ENCODE data around the gene TGFBR3L. TPM values are rescaled to one million over a fixed set of nuclear protein-coding genes. Genes with fewer than 3 reads are reported as not detected.
"Not testable (repeated sequence)": the region's sequence is repeated elsewhere in the genome, so short reads cannot be mapped to it uniquely, and the experiment has no call there.

Gene TGFBR3L
- total RNA-seq, 1 donor from 2014 or later: 8.5 TPM

DNA sequence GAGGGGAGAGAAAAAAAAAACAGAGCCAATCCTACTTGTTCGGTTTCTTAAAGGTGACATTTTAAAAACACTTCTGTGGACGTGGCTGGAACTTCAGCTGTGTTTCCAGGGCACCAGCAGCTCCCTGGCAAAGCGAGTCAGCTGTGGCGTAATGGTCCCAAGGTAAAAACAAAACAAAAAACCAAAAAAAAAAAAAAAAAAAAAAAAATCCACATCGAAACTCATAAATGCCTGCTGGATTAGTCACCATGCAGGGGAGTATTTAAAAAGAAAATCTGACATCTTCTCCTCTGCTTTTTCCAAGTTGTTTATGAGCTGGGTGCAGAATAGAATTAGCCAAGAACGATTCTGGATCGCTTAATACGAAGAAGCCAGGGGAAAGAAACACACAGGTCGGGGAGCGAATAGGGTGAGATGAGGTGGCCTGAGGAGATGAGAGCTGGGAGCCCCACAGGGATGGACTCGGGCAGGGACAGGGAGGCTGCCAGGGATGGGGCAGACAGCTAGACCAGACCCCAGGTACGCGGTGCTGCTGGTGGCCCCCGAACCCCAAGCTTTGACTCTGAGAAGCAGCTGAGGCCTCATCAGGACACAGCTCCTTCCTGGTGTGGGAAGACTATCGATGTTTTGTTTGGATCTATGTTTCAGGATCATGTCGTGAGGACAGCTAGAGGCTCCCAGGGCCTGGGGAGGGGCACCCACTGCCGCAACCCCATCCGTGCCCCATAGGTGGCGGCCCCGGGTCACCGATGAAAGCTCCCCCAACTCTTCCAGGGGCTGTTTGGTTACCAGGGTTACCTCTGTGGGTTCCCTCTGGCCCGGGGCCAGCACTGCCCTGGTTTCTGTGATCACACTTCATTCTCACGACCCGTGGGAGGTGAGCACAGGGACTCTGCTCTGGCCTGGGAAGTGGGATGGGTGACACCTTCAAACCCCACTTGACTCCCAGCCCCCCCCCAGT, 14.4 kb downstream of the TGFBR3L start:
- no peaks in the 10 kb centered on the region for H3K27me3 Mint-ChIP-seq
- peak; percentile 88 for DNase-seq
- no peaks in the 10 kb centered on the region for H3K9me3 Mint-ChIP-seq
- H3K36me3 Mint-ChIP-seq (ENCODE audit: low read depth): peaks cover 23% of the 10 kb centered on the region
- intact Hi-C loops (cut with micrococcal nuclease): no loop called here
- H3K4me1 Mint-ChIP-seq: peaks cover 14% of the 10 kb centered on the region
- H3K27ac Mint-ChIP-seq: peak overlapping the region; percentile 68
- H3K4me3 Mint-ChIP-seq: no peak overlapping the region

DNA sequence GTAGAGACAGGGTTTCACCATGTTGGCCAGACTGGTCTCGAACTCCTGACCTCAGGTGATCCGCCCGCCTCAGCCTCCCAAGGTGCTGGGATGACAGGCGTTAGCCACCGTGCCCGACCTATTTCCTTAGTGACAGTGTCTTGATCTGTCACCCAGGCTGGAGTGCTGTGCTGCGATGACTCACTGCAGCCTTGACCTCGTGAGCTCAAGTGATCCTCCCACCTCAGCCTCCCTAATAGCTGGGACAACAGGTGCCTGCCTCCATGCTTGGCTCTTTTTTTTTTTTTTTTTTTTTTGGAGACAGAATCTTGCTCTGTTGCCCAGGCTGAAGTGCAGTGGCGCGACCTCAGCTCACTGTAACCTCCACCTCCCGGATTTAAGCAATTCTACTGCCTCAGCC, 15.4 kb downstream of the TGFBR3L start:
- Mint-ChIP-seq H3K36me3 (ENCODE audit: low read depth) (peaks cover 27% of the 10 kb centered on the region), H3K4me1 (peaks cover 11% of the 10 kb centered on the region)
- H3K9me3 Mint-ChIP-seq; H3K27me3 Mint-ChIP-seq; DNase-seq; intact Hi-C loops (cut with micrococcal nuclease); H3K4me3 Mint-ChIP-seq; H3K27ac Mint-ChIP-seq: not testable (repeated sequence)

DNA sequence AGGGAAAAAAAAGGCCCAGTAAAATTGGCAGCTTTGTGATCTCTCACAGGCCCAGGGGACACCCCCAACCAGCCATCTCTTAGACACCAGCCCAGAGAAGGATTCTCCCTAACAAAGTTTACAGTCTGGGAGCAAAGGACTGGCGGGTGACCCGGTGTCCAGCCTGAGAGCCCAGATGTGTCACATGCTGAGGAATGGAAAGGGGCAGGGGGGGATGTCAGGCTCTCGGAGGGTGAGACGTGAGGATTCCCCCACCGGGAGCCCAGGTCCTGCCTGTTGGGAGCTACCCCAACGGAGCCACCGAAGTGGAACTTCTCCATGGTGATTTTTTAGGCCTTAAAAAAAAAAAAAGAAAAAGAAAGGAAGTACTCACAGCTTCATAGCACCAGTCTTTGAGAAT, 16.1 kb downstream of the TGFBR3L start:
- H3K4me3 Mint-ChIP-seq: no peak overlapping the region
- intact Hi-C loops (cut with micrococcal nuclease): no loop called here
- DNase-seq: no peak
- H3K4me1 Mint-ChIP-seq: peaks cover 10% of the 10 kb centered on the region
- no peaks in the 10 kb centered on the region for H3K9me3 Mint-ChIP-seq
- no peak overlapping the region for H3K27ac Mint-ChIP-seq
- H3K27me3 Mint-ChIP-seq: no peaks in the 10 kb centered on the region
- peaks cover 32% of the 10 kb centered on the region for H3K36me3 Mint-ChIP-seq (ENCODE audit: low read depth)

GRCh38 chr19:7931221-7932061, 16.8 kb downstream of the TGFBR3L start:
- Mint-ChIP-seq H3K36me3 (ENCODE audit: low read depth) (peaks cover 33% of the 10 kb centered on the region), H3K27me3 (no peaks in the 10 kb centered on the region), H3K9me3 (no peaks in the 10 kb centered on the region), H3K4me3 (no peak overlapping the region), H3K4me1 (peaks cover 9% of the 10 kb centered on the region), H3K27ac (no peak overlapping the region)
- intact Hi-C loops (cut with micrococcal nuclease): no loop called here
- no peak for DNase-seq

DNA sequence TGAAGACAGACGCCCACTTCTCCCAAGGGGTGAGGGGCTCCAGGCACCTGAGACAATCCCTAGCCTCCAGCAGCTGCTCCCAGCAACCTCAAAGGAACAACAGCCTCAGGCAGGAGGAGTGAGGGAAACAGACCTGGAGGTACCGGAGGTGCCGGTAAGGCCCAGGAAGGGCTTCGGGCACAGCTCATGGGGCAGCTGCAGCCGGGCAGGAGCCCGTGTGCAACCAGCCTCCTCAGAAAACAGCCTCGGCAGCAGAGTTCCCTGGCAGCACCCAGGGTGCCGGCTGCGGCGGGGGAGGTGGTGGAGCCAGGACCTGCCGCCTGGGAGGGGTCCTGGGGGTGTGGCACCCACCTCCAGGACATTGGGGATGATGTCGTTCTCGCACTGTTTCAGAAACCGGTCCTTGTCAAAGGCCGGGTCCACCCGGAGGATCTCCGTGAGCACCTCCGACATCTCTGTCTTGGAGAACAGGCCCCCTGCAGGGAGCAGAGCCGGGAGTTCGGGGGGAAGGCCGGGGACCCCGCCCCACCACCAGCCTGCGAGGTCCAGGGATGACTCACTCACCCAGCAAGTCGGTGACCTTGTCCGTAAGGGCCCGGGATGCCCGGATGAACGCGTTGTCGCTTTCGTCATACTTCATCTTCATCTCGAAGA, 17.8 kb downstream of the TGFBR3L start:
- Mint-ChIP-seq H3K27me3 (no peaks in the 10 kb centered on the region), H3K27ac (no peak overlapping the region), H3K9me3 (no peaks in the 10 kb centered on the region), H3K4me3 (no peak overlapping the region), H3K4me1 (peaks cover 7% of the 10 kb centered on the region), H3K36me3 (ENCODE audit: low read depth) (peaks cover 34% of the 10 kb centered on the region)
- intact Hi-C loops (cut with micrococcal nuclease): no loop called here
- DNase-seq: no peak

- no peaks in the 10 kb centered on the region for H3K27me3 Mint-ChIP-seq
- no peak overlapping the region for H3K27ac Mint-ChIP-seq
- H3K36me3 Mint-ChIP-seq (ENCODE audit: low read depth): peaks cover 38% of the 10 kb centered on the region
- DNase-seq: no peak
- no peak overlapping the region for H3K4me3 Mint-ChIP-seq
- H3K4me1 Mint-ChIP-seq: peaks cover 7% of the 10 kb centered on the region
- intact Hi-C loops (cut with micrococcal nuclease): no loop called here
- H3K9me3 Mint-ChIP-seq: no peaks in the 10 kb centered on the region
Measured at GRCh38 chr19:7932930-7933300, 18.3 kb downstream of the TGFBR3L start.

GRCh38 chr19:7933411-7933810, 18.8 kb downstream of the TGFBR3L start:
- Mint-ChIP-seq H3K4me3 (no peak overlapping the region), H3K36me3 (ENCODE audit: low read depth) (peaks cover 37% of the 10 kb centered on the region), H3K9me3 (no peaks in the 10 kb centered on the region), H3K4me1 (peaks cover 6% of the 10 kb centered on the region), H3K27me3 (no peaks in the 10 kb centered on the region), H3K27ac (no peak overlapping the region)
- intact Hi-C loops (cut with micrococcal nuclease): no loop called here
- DNase-seq: no peak

GRCh38 chr19:7933828-7934725, 19.4 kb downstream of the TGFBR3L start:
- Mint-ChIP-seq H3K27ac (no peak overlapping the region), H3K27me3 (no peaks in the 10 kb centered on the region), H3K4me1 (peaks cover 2% of the 10 kb centered on the region), H3K36me3 (ENCODE audit: low read depth) (peaks cover 39% of the 10 kb centered on the region), H3K4me3 (no peak overlapping the region), H3K9me3 (no peaks in the 10 kb centered on the region)
- intact Hi-C loops (cut with micrococcal nuclease): no loop called here
- DNase-seq: no peak

DNA sequence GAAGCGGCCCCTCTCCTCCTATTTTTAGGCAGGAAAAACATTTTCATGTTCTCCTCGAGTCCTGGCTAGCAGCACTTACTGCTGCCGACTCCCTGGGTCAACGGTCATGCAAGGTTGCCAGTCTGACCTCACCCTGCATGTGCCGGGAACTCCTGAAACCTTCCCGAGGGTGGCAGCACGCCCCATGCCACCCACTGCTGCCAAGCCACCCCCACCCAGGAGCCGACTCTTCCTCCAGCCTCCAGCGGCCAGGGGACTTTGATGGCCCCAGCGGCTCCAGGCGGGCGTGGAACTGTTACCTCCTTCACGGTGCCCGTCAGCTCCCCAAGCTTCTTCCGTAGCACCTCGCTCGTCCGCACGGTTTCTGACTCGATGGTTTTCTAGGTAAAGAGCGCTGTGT, 20.1 kb downstream of the TGFBR3L start:
- DNase-seq: no peak
- H3K9me3 Mint-ChIP-seq: no peaks in the 10 kb centered on the region
- H3K36me3 Mint-ChIP-seq (ENCODE audit: low read depth): peaks cover 35% of the 10 kb centered on the region
- intact Hi-C loops (cut with micrococcal nuclease): no loop called here
- no peak overlapping the region for H3K4me3 Mint-ChIP-seq
- no peak overlapping the region for H3K27ac Mint-ChIP-seq
- H3K4me1 Mint-ChIP-seq: no peaks in the 10 kb centered on the region
- no peaks in the 10 kb centered on the region for H3K27me3 Mint-ChIP-seq

DNA sequence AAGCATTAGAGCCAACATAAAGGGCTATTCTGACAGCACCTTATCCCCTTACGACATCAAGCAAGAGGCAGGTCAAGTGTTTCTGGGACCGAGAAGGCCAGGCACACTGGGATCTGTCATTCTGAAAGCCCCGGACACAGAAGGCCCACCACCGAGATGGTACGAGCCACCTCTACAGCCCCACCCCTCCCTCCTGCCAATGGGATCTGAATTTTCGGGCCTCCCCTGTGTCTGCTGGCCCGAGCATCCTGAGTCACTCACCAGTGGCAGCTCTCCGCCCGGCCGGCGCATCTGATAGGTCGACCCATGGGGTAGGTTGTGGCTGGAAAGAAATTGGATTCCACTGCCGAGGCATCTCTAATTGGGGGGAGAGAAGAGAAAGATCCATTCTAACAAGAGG, 26.2 kb downstream of the TGFBR3L start:
- Mint-ChIP-seq H3K4me1 (peaks cover 22% of the 10 kb centered on the region), H3K4me3 (peak overlapping the region; percentile 54), H3K9me3 (no peaks in the 10 kb centered on the region), H3K27ac (no peak overlapping the region), H3K27me3 (no peaks in the 10 kb centered on the region), H3K36me3 (ENCODE audit: low read depth) (peaks cover 24% of the 10 kb centered on the region)
- no peak for DNase-seq
- intact Hi-C loops (cut with micrococcal nuclease): loop anchor here (5.0 to 10.0 kb wide), 2 partner anchors 214 to 1204 kb away; partner anchors contain the start of genes GPR108 and TRIP10

- H3K27ac Mint-ChIP-seq: no peak overlapping the region
Measured at GRCh38 chr19:7941895-7942596, 27.4 kb downstream of the TGFBR3L start.

DNA sequence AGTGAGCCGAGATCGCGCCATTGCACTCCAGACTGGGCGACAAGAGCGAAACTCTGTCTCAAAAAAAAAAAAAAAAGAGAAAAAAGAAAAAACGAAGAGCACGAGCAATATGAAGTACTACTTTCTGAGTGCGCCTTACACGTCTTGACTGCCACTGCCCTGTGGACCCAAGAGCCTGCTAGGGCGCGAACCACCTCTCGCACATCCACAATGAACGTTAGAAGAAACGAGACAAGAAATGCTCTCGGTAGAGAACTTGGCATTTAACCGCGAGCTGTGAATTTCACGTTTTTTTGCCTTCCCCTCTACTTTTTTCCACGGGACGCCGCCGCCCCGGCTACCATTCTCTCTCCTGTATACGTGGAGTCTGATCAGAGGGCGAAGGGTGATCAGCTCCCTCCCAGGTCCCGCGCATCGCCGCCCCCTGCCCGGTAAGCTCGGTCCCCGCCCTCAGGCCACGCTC, 28.4 kb downstream of the TGFBR3L start:
- Mint-ChIP-seq H3K27me3 (no peaks in the 10 kb centered on the region), H3K36me3 (ENCODE audit: low read depth) (peaks cover 18% of the 10 kb centered on the region), H3K27ac (peak overlapping the region; percentile 98), H3K4me1 (peaks cover 22% of the 10 kb centered on the region), H3K9me3 (no peaks in the 10 kb centered on the region), H3K4me3 (peak overlapping the region; percentile 98)
- intact Hi-C loops (cut with micrococcal nuclease): loop anchor here (1.0 to 10.0 kb wide), 5 partner anchors 18 to 1206 kb away; partner anchors contain the start of genes GPR108, MAP2K7, SNAPC2 and TRIP10
- DNase-seq: no peak

More at GRCh38 chr19:7941895-7942596, 27.4 kb downstream of the TGFBR3L start:
- DNase-seq: no peak
- Mint-ChIP-seq H3K36me3 (ENCODE audit: low read depth) (peaks cover 23% of the 10 kb centered on the region), H3K27me3 (no peaks in the 10 kb centered on the region), H3K9me3 (no peaks in the 10 kb centered on the region), H3K4me1 (peaks cover 22% of the 10 kb centered on the region), H3K4me3 (peak overlapping the region; percentile 98)
- intact Hi-C loops (cut with micrococcal nuclease): loop anchor here (5.0 to 10.0 kb wide), 2 partner anchors 213 to 1205 kb away; partner anchors contain the start of genes GPR108 and TRIP10

Data from activated CD4-positive, alpha-beta T cell treated with anti-CD3 and anti-CD28 coated beads, Interleukin-2, amount 10 ng/mL, durations not matched to agents 24 days and 14 days (primary cell).